Osteocyte (in vitro differentiated cells): ENCODE results near the gene DPP6. TPM values are rescaled to one million over a fixed set of nuclear protein-coding genes. Genes with fewer than 3 reads are reported as not detected.

ENCODE experiments used
- DNase-seq: peaks from one replicate; pipeline ENCODE4 v3.0.0; 2021; ENCODE audit warnings: mixed read lengths; ENCODE audit not compliant: unreplicated experiment; ENCODE audit errors: extremely low spot score
- H3K27ac Mint-ChIP-seq: one replicate; pipeline ENCODE4 v1.8.0; 2021; ENCODE audit warnings: mild to moderate bottlenecking, mixed read lengths; ENCODE audit not compliant: unreplicated experiment
- H3K27me3 Mint-ChIP-seq: one replicate; pipeline ENCODE4 v1.8.0; 2021; ENCODE audit warnings: mixed read lengths; ENCODE audit not compliant: unreplicated experiment
- H3K36me3 Mint-ChIP-seq: one replicate; pipeline ENCODE4 v1.8.0; 2021; ENCODE audit warnings: mixed read lengths; ENCODE audit not compliant: unreplicated experiment
- H3K4me1 Mint-ChIP-seq: one replicate; pipeline ENCODE4 v1.8.0; 2021; ENCODE audit warnings: mixed read lengths; ENCODE audit not compliant: unreplicated experiment
- H3K4me3 Mint-ChIP-seq: one replicate; pipeline ENCODE4 v1.8.0; 2021; ENCODE audit warnings: mild to moderate bottlenecking, moderate library complexity, mixed read lengths; ENCODE audit not compliant: unreplicated experiment
- H3K9me3 Mint-ChIP-seq: one replicate; pipeline ENCODE4 v1.8.0; 2021; ENCODE audit warnings: mixed read lengths; ENCODE audit not compliant: unreplicated experiment
- total RNA-seq: library from RNA; stranded (reverse); gene quantifications from 2 replicates; pipeline ENCODE4 v1.2.1, GENCODE V29; 2021
- TF ChIP-seq, protein P1 (sequence below): fragments of 200-600 bp; sonication (generic); IDR thresholded peaks from 2 replicates; pipeline ENCODE4 v1.5.0; 2021; ENCODE audit warnings: antibody characterized with exemption, mild to moderate bottlenecking, moderate library complexity

Gene DPP6
- total RNA-seq, 1 donor from 2014 or later: not detected

GRCh38 chr7:154416714-154417113, 364.5 kb downstream of the DPP6 start:
- Mint-ChIP-seq H3K9me3 (peaks cover 54% of the 10 kb centered on the region), H3K27ac (no peak overlapping the region), H3K27me3 (no peaks in the 10 kb centered on the region), H3K4me1 (no peaks in the 10 kb centered on the region), H3K4me3 (no peak overlapping the region), H3K36me3 (no peaks in the 10 kb centered on the region)
- DNase-seq: no peak
- TF ChIP-seq, protein P1, sequence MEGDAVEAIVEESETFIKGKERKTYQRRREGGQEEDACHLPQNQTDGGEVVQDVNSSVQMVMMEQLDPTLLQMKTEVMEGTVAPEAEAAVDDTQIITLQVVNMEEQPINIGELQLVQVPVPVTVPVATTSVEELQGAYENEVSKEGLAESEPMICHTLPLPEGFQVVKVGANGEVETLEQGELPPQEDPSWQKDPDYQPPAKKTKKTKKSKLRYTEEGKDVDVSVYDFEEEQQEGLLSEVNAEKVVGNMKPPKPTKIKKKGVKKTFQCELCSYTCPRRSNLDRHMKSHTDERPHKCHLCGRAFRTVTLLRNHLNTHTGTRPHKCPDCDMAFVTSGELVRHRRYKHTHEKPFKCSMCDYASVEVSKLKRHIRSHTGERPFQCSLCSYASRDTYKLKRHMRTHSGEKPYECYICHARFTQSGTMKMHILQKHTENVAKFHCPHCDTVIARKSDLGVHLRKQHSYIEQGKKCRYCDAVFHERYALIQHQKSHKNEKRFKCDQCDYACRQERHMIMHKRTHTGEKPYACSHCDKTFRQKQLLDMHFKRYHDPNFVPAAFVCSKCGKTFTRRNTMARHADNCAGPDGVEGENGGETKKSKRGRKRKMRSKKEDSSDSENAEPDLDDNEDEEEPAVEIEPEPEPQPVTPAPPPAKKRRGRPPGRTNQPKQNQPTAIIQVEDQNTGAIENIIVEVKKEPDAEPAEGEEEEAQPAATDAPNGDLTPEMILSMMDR: no peak

DNA sequence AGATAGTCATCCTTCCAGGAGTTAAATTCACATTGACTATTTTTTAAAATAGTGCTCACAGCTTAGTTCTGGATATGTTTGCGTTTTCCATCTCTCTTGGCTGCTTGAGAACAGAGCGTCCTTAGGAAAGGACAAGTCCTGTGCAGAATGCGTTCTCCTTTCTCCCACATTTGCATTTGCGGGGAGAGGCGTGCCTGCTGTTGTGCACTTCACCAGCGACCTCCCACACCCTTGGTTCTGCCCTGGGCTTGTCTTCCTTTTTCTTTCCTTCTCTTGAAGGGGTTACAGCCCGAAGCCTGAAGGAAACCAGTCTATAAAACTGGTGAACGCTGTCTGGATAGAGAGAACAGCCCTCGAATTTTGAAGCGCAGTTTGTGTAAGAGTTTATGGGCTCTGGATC, 367.1 kb downstream of the DPP6 start:
- H3K36me3 Mint-ChIP-seq: no peaks in the 10 kb centered on the region
- no peak overlapping the region for H3K27ac Mint-ChIP-seq
- no peak overlapping the region for H3K4me3 Mint-ChIP-seq
- DNase-seq: no peak
- H3K27me3 Mint-ChIP-seq: no peaks in the 10 kb centered on the region
- TF ChIP-seq, protein P1: no peak
- H3K4me1 Mint-ChIP-seq: no peaks in the 10 kb centered on the region
- peaks cover 53% of the 10 kb centered on the region for H3K9me3 Mint-ChIP-seq

DNA sequence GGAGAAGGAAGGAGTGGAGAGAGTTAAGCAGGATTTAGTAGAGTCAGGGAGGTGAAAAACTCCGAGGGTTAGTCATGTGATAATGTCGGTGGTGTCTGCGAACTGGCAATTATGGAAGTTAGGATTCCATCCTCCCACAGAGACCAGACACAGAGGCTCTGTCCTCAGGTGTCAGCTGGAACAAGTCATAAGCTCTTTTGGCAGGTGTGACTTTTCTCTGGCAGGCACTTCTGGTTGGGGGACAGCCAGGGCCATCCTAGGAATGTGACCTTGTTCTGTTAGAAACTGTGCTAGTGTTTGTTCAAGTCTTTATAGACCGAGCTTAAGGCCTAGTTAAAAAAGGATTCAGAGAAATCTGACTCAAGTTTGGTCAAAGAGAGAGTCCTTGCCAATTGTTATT, 371.0 kb downstream of the DPP6 start:
- Mint-ChIP-seq H3K9me3 (peaks cover 39% of the 10 kb centered on the region), H3K4me1 (no peaks in the 10 kb centered on the region), H3K4me3 (no peak overlapping the region), H3K27ac (no peak overlapping the region), H3K36me3 (no peaks in the 10 kb centered on the region), H3K27me3 (no peaks in the 10 kb centered on the region)
- TF ChIP-seq, protein P1: no peak
- DNase-seq: no peak

DNA sequence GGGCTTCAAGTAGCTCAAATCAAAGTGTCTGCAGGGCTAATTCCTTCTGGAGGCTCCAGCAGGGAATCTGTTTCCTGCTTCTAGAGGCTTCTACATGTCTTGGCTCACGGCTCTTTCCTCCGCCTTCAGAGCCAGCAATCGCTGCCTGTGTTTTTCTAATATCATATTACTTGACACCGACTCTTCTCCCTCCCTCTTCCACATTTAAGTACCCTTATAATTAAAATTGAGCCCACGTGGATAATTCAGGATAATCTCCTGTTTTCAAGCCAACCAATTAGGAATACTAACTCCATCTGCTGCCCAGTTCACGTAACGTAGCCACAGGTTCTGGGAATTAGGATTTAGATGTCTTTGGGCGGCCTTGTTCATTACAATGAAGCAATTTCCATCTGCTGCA, 372.2 kb downstream of the DPP6 start:
- H3K9me3 Mint-ChIP-seq: peaks cover 43% of the 10 kb centered on the region
- no peaks in the 10 kb centered on the region for H3K4me1 Mint-ChIP-seq
- H3K27me3 Mint-ChIP-seq: no peaks in the 10 kb centered on the region
- no peak overlapping the region for H3K4me3 Mint-ChIP-seq
- DNase-seq: no peak
- H3K36me3 Mint-ChIP-seq: no peaks in the 10 kb centered on the region
- TF ChIP-seq, protein P1: no peak
- H3K27ac Mint-ChIP-seq: no peak overlapping the region

- H3K4me1 Mint-ChIP-seq: no peaks in the 10 kb centered on the region
- TF ChIP-seq, protein P1: no peak
- no peaks in the 10 kb centered on the region for H3K27me3 Mint-ChIP-seq
- no peak for DNase-seq
- H3K4me3 Mint-ChIP-seq: no peak overlapping the region
- H3K9me3 Mint-ChIP-seq: peaks cover 43% of the 10 kb centered on the region
- H3K36me3 Mint-ChIP-seq: no peaks in the 10 kb centered on the region
- no peak overlapping the region for H3K27ac Mint-ChIP-seq
These were observed 373.1 kb downstream of the DPP6 start for GRCh38 chr7:154425271-154425670.
